GM12875 (cell line): Measurements from ENCODE around the gene LRBA.
"Not testable (repeated sequence)": the region's sequence is repeated elsewhere in the genome, so short reads cannot be mapped to it uniquely, and the experiment has no call there.

Experiments
- H3K4me3 ChIP-seq: one replicate; pipeline ENCODE4 v1.5.1; 2011; ENCODE audit warnings: low read depth, low read length, control low read depth
- CTCF ChIP-seq: IDR thresholded peaks from 2 replicates; pipeline ENCODE4 v1.5.1; 2011; ENCODE audit warnings: low read depth, mild to moderate bottlenecking, control low read depth, inconsistent platforms, low read length, moderate library complexity, borderline replicate concordance; ENCODE audit not compliant: insufficient read depth

LRBA gene

GRCh38 chr4:150939530-150939929, 75.6 kb downstream of the LRBA start:
- H3K4me3 ChIP-seq: no peak overlapping the region
- TF ChIP-seq CTCF: no peak

- TF ChIP-seq CTCF: no peak
- no peak overlapping the region for H3K4me3 ChIP-seq
These were observed 76.1 kb downstream of the LRBA start for GRCh38 chr4:150938873-150939499.

GRCh38 chr4:150938417-150938816, 76.7 kb downstream of the LRBA start:
- TF ChIP-seq CTCF: no peak
- H3K4me3 ChIP-seq: no peak overlapping the region

GRCh38 chr4:150934022-150934421, 81.1 kb downstream of the LRBA start:
- H3K4me3 ChIP-seq: no peak overlapping the region
- TF ChIP-seq CTCF: no peak

- no peak overlapping the region for H3K4me3 ChIP-seq
- TF ChIP-seq CTCF: no peak
These were observed 83.3 kb downstream of the LRBA start for GRCh38 chr4:150931796-150932195.

DNA sequence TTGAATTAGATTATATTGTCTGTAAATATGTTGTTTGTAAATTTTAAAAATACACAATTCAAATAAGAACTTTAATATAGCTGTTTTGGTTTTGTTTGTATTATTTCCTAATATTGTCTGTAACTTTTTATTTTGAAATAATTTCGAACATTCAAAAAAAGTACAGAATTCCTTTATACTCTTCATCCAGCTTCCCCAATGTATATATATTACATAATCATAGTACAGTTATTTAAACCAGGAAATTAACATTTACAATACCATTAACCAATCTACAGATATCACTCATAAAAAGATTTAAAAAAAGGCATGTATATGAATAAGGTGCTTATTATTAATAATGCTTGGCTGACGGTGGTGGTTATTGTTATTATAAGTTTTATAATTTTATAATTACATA, 84.1 kb downstream of the LRBA start:
- no peak for TF ChIP-seq CTCF

DNA sequence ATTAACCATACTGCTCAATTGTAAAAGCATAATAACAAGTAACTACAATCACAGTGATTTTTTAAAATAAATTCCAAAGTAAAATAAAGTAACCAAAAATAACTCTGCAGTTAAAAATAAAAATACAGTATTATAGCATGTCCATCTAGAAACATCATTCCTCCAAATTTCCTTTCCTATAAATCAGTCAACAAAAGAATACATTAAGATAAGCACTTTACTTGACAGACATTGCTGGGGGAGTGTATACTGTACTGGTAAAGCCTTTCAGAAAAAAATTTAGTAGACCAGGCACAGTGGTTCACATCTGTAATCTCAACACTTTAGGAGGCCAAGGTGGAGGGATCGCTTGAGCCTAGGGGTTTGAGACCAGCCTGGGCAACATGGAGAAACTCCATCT, 91.1 kb downstream of the LRBA start:
- no peak for TF ChIP-seq CTCF
- H3K4me3 ChIP-seq: no peak overlapping the region

More for the DNA sequence above, 84.1 kb downstream of the LRBA start:
- H3K4me3 ChIP-seq: no peak overlapping the region

GRCh38 chr4:150921486-150921885, 93.6 kb downstream of the LRBA start:
- not testable (repeated sequence) for H3K4me3 ChIP-seq

DNA sequence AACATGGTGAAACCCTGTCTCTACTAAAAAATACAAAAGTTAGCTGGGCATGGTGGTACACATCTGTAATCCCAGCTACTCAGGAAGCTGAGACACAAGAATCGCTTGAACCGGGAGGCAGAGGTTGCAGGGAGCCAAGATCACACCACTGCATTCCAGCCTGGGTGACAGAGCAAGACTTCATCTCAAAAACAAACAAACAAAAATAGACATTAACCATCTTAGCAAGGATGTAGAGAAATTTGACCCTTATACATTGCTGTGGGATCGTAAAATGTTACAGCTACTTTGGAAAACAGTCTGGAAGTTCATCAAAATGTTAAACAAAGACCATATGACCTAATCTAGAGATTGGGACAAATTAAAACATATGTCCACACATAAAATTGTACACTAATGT, 96.5 kb downstream of the LRBA start:
- not testable (repeated sequence) for H3K4me3 ChIP-seq
